CD1c-positive myeloid dendritic cell (primary cell): ENCODE data around the gene DMTF1.
"Not testable (repeated sequence)": the region's sequence is repeated elsewhere in the genome, so short reads cannot be mapped to it uniquely, and the experiment has no call there.

ENCODE experiments used
- DNase-seq: peaks from one replicate; pipeline ENCODE4 v3.0.0-alpha.2; 2016; ENCODE audit errors: extremely low spot score

Gene DMTF1, protein sequence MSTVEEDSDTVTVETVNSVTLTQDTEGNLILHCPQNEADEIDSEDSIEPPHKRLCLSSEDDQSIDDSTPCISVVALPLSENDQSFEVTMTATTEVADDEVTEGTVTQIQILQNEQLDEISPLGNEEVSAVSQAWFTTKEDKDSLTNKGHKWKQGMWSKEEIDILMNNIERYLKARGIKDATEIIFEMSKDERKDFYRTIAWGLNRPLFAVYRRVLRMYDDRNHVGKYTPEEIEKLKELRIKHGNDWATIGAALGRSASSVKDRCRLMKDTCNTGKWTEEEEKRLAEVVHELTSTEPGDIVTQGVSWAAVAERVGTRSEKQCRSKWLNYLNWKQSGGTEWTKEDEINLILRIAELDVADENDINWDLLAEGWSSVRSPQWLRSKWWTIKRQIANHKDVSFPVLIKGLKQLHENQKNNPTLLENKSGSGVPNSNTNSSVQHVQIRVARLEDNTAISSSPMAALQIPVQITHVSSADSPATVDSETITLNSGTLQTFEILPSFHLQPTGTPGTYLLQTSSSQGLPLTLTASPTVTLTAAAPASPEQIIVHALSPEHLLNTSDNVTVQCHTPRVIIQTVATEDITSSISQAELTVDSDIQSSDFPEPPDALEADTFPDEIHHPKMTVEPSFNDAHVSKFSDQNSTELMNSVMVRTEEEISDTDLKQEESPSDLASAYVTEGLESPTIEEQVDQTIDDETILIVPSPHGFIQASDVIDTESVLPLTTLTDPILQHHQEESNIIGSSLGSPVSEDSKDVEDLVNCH

DNA sequence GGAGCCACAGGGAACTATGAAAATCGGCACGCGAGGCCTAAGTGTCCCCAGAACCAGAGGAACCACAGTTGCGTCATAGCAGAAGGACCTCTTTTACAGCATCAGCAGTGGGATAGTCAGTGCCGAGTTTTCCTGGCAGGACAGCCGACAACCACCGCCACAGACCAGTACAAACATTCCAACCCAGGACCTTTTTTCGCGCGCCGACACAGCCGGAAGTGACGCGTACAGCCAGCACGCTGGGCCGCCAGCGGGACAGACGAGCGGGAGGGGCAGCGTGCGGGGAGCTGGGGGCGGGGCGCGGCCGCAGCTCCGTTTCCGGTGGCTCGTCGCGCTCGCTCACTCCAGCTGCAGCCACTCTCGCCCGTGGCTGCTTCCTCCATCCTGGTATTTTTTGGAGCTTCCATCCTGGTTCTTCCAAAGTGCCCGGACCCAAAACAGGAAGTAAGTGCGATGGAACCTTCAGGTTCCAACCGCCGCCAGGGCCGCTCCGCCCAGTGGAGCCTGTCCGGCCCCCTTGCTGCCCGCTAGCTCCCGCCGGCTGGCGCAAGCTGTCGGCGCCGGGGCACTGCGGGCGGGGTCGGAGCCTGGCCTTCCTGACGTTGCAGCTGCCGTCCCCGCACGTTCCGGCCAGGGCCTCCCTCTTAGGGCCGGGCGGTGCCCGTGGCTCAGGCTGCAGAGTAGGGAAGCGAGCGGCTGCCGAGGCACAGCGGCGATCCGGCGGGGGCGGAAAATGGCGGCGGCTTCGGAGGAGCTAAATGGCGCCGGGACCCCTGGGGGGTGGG is at the start of gene DMTF1:
DMTF1 (plus strand) TSS at position 342 of the 785 bp plus-strand sequence. CDS start 12,489 bp downstream, outside the sequence.
- peak; percentile 94 for DNase-seq

DNA sequence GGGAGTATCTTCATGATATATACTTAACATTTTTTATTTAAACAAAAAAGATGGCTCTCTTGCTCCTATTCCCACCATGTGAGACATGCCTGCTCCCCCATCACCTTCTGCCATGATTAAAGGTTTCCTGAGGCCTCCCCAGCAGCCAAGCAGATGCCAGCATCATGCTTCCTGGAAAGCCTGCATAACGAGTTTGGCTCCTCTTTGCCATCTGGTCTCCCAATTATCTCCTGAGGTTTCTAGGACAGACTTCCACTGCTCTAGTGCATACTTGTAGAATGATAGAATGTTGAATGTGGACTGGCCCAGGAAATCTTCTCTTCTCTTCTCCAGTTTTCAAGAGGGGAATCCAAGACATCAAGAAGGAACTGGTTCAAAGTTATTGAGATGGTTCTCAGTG is 46.9 kb upstream of the DMTF1 start:
- DNase-seq = no peak

DNA sequence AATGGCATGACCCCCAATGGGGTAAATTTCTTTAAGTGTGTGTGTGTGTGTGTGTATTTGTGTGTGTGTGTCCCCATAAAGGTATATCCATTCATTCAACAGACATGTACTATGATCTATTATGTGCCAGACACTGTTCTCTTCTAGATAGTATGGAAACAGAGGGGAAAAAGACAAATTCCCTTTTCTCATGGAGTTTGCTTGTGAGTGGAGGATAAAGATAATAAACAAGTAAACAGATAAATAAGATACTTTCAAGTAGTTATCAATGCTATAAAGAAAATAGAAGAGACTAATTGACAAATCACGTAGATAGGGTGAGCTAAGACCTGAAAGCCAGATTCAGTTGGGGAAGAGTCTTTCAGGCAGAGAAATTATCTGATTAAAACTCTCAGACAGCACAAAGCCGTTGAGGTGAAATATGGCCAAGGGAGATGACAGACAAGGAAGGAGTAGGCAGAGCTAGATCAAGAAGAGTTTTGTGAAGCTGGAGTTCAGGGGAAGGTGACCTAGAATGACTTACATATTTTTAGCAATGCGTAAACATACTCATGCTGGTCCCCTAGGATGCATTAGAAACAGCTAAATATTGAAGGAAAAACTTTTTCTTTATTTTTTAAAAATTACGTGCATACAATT is 45.2 kb upstream of the DMTF1 start:
- no peak for DNase-seq

DNA sequence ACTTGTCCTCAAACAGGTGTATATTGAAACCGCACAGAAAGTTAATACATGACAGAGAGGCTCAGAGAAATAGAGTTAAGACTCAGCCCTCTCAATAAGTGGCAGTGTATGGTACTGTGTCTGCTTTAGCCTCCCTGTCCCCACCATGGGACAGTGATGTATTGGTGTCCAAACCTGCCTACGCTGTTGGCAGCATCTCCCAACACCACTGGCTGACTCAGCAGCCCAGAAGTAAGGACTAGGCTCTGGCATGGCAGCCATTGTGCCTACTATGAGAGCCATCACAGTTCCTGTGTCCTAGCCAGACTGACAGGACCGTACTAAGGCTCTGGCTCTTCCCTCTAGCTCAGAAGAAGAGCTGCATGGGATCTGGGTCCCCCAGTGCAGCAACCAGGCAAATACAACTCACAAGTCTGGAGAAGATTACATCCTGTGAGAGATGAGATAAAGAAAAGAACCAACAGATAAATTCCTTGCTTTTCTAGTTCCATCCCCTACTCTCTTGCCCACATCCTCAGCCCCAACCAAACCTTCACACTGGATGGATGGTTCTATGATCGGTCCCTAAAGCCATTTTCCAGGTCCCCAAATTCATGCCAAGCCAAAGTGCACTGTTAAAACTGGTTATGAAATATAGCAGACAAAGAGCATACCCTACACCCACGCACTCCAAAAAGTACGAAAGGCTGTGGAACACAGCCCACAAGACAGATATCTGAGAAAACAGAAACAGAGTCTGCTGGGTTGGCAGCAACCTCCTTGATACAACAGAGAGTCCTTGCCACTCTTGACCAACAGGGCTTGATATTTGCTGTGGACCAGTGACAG is 44.1 kb upstream of the DMTF1 start:
- no peak for DNase-seq

DNA sequence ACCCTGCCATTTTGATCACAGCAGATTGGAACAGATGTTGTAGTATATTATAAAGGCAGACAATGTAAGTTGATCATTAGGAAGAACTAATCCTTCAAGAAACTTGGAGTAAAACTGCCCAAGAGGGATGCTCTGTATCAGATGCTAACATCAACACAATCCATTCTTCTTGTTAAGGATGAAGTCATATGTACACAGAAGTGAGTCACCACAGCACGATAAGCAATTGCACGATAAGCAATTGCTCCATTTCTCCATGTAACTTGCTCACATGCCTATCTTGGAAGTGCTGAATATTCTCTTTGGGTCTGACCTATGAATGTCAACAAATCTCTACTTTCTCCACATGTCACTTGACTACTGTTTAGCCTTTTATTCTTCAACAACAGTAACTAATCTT is 41.5 kb upstream of the DMTF1 start:
- no peak for DNase-seq

DNA sequence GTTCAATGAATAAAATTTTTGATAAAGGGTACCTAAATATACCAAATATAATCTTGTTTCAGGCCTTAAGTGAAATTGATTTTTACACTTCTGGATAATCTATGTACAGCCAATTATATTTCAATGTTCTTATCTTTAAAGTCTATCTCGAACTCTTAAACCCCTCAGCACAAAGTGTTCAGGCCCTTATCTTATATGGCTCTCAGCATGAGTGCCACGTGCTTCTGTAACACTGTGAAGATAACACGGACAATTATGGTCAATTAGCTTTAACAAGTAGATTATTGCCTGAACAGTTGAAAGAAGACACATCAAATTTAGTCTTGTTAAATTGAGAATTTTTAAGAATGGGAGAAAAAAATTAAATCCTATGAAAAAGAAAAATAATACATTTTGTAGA is 40.4 kb upstream of the DMTF1 start:
- no peak for DNase-seq

DNA sequence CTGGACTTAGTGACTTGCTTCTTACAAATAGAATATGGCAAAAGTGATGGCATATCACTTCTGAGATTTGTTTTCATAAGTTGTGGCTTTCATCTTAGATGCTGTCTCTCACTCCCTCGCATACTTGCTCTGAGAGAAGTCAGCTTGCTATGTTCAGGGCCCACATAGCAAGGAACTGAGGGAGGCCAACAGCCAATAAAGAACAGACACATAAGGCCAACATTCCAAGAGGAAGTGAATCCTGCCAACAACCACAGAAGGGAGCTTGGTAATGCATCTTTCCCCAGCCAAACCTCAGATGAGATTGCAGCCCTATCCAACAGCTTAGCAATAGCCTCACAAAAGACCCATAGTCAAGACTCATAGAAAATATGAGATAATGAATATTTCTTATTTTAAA is 39.2 kb upstream of the DMTF1 start:
- no peak for DNase-seq

DNA sequence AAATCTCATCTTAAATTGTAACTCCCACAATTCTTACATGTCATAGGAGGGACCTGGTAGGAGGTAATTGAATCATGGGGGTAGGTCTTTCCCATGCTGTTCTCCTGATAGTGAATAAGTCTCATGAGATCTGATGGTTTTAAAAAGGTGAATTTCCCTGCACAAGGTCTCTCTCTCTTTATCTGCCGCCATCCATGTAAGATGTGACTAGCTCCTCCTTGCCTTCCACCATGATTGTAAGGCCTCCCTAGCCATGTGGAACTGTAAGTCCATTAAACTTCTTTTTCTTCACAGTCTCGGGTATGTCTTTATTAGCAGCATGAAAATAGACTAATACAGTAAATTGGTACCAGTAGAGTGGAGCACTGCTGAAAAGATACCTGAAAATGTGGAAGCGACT is 38.3 kb upstream of the DMTF1 start:
- not testable (repeated sequence) for DNase-seq

DNA sequence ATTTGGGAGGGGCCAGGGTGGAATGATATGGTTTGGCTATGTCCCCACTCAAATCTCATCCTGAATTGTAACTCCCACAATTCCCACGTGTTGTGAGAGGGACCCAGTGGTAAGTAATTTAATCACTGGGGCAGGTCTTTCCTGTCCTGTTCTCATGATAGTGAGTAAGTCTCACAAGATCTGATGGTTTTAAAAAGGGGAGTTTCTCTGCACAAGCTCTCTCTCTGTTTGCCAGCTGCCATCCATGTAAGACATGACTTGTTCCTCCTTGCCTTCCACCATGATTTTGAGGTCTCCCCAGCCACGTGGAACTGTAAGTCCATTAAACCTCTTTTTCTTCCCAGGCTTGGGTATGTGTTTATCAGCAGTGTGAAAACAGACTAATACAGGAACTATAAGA is 36.5 kb upstream of the DMTF1 start:
- DNase-seq = not testable (repeated sequence)

DNA sequence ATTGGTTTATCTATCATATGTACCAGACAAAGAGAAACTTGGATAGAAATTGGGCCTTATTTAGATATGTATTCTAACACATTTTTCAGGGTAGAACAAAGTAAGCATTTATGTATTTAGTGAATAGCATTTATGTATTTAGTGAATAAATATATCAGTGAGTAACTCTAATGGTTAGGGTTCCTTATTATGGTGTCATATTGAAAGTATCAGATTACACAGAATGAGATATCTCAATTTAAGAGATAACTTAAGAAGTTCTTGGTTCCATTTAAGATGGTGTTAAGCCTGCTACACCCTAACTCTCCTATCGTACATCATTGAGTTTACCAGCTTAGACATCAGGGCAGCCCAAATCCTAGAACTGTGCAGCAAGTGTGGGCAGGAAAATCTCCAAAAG is 35.9 kb upstream of the DMTF1 start:
- no peak for DNase-seq

DNA sequence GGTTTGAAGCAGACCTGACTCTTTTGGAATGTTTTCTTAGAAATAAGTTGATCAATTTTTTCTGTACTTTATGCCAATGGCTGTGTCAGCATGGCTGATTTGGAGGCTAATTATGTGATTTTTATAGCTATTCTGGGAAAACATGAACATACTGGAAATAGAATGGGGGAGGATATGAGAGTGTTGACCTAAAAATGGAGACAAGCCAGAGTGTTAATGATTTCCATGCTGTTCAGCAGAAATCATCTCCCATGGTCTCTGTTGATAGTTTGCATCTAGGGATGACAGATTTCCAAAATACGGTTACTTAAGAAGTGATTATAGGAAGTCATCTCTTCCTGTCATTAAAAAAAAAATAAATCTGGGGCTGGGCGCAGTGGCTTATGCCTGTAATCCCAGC is 32.7 kb upstream of the DMTF1 start:
- DNase-seq = no peak

DNA sequence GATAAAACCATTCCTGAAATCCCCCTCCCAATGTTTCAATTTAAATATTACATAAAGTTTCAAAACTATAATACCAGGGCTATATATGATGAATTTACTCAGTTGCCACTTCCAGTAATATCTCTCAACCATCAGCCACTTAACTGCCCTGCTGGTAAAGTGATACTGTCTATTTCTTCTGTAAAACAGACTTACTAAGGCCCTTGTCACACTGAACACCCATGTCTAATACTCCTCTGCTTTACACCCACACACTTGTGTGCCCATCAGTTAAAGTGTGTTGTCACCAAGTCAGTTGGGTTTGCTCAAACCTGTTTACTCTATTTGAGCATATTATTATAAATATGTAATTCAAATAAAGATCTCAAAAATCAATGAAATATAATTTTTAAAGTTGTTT is 29.1 kb upstream of the DMTF1 start:
- no peak for DNase-seq

DNA sequence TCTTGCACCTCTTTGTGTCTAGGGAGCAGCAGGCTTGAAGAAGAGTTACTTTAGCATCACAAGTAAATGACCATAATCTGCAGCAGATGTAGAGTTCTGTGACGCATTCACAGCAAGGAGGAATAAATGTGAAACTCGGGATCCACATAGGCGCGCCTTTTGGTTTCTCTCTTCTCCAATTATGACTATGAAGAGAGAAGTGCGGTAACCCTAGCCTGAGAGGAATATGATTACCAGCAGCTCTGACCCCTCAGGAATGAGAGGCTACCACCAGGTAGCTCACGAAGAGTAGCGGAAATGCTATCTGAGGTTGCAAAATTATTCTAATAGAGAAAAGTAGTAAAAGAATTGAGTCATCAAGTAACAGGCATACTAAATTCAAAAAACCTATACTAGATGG is 25.2 kb upstream of the DMTF1 start:
- DNase-seq = no peak

DNA sequence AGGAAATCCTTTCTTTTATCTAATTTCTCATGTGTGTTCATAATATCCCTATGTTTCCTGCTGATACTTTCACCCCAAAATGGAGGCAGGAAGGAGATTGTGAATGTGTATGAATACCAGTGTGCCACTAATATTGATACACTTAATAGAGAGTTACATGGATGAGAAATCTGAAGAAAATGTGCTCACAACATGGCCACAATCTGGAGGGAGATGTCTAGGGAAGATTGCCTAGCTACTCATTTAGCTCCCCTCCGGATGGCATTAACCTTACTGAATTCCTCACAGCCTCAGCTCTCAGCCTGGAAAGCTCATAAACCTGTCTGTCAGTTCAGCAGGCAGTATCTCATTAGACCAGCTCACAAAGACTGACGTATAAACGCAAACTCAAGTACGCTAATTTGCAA is 23.4 kb upstream of the DMTF1 start:
- no peak for DNase-seq

DNA sequence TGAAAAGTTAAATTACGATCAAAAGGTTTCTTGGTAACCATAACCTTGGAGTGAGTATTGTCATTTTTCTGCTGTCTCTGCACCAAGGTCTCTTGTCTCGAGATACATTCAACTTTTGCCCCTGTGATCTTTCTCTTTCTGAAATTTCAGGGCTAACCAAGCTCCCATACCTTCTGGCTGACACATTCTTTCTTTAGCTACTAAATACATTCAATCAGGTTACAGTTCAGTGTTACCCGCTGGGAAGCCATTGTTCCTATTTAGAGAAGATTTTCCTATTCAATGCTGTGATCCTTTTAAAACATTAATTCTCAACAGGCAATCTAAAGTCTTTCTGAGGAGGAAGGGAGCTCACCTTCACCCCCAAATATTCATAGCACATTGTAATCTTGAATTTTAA is 22.9 kb upstream of the DMTF1 start:
- DNase-seq = no peak

DNA sequence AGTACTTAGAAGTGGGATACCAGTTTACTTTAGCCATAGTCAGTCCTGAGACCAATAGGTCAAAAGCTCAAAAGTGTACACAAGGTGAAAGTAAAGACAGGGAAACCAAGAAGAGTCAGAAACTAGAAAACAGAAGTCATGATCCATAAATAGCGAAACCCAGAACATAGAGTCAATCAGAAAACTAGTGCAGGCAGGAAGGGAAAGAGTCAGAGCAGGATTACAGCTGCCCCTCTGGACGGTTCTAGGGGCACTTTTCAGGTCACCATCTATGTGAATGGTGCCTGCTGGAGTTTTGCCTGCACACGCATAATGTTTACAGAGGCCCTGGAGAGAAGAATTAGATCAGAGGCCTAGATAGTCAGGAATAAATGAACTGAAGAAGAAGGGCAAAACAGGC is 22.4 kb upstream of the DMTF1 start:
- no peak for DNase-seq

DNA sequence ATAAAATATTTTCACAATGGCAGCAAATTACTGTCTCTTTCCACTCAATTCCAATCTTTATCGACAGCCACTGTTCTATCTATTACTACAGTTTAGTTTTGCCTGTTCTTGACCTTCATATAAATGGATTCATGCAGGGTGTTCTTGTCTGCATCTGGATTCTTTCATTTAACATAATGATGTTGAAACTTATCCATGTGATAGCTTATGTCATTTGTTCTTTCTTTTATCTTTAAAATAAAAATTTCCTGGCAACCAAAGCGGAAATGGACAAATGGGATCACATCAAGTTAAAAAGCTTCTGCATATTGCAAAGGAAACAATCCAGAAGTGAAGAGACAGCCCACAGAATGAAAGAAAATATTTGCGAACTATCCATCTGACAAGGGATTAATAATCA is 20.5 kb upstream of the DMTF1 start:
- no peak for DNase-seq

DNA sequence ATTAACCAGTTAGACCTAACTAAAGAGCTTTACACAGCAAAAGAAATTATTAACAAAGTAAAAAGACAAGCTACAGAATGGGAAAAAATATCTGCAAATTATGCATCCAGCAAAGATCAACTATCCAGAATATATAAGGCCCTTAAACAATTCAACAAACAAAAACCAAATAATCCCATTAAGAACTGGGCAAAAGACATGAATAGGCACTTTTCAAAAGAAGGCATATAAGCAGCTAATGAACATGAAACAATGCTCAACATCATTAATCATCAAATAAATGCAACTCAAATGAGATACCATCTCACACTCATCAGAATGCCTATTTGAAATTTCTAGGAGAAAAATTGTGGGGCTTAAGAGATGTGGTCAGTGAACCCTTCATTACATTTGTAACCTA is 15.0 kb upstream of the DMTF1 start:
- no peak for DNase-seq

DNA sequence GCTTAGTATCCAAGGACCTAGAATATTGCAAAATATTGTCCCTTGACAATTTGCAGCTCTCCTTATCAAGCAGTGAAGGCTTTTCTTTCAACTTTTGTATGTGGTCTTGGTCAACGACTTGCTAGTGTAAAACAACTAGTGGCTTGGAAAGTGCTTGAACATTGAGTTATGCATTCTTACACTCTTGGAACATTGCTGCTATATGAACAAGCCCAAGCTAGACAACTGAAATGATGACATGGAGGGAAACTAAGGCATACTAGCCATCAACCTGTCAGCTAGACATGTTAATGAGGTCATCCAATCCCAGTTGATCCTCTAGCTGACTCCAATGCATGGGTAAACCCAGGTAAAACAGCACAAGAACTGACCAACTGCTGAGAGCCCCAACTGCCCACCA is 12.7 kb upstream of the DMTF1 start:
- DNase-seq = no peak

DNA sequence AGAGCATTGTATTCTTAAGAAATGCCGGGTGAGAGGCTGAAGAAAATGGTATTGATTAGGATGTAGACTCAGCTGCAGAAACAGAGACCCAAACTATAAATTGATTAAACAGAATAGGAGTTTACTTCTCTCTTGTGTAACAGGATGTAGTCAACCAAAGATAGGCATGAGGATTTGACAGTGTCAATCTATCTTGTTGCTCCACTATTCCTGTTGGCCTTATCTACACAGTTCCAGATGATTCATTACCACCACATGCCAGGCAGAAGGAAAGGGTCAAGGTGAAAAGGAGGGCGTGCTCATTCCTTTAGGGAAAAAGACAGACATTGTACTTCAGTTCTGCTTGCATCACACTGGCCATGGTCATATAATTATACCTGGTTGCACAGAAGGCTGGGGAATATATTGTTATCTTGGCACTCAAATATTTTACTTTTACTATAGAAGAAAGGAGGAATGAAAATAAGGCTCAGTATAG is 11.9 kb upstream of the DMTF1 start:
- no peak for DNase-seq

DNA sequence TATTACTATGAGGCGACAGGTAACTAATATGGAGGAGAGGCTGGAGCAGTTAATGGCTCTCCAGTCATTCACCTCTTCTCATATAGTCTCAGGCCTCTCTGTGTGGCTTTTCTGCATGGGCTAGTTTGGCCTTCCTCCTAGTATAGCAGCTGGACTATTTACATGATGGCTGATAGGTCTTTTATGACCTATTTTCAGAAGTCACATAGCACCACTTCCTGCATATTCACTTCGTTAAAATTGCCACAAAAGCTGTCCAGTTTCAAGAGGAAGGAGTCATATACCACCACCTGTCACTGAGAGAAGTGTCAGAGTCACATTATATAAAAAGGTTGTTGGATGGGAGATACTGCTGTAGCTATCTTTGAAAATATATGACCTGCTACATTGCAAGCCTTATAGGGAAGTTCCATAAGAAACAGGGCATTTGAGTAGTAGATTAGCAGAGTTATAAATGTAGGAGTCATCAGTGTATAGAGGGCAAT is 8.0 kb upstream of the DMTF1 start:
- no peak for DNase-seq
